Ovary (tissue), 9 donors: ENCODE results near the gene TMTC2. TPM values are rescaled to one million over a fixed set of nuclear protein-coding genes. Genes with fewer than 3 reads are reported as not detected.

Experiments used
- DNase-seq, 5 donors: peaks; one replicate each; pipeline ENCODE4 v3.0.0-alpha.2; 2019 to 2020
- H3K27ac ChIP-seq, 2 donors: fragments of 200-600 bp; one replicate each; pipeline versions ENCODE4 v1.5.1 to v1.8.0; 2019 to 2022
- H3K27me3 ChIP-seq: fragments of 200-600 bp; one replicate; pipeline ENCODE4 v1.8.0; 2022
- H3K36me3 ChIP-seq: fragments of 200-600 bp; sonication (generic); one replicate; pipeline ENCODE4 v1.5.1; 2019
- H3K4me1 ChIP-seq: one replicate; pipeline ENCODE4 v1.8.1; 2013; ENCODE audit warnings: mild to moderate bottlenecking, moderate library complexity; ENCODE audit not compliant: insufficient read depth
- H3K4me3 ChIP-seq: fragments of 200-600 bp; sonication (generic); one replicate; pipeline ENCODE4 v1.5.1; 2017
- H3K9me3 ChIP-seq, 2 donors: fragments of 200-600 bp in 1 of 2; sonication (generic) in 1 of 2; one replicate each; pipeline versions ENCODE4 v1.5.1 to v1.8.1; 2013 to 2019; ENCODE audit warnings: mild to moderate bottlenecking in 1 of 2, moderate library complexity in 1 of 2
- CTCF ChIP-seq, 3 donors: fragments of 450-650 bp in 2 of 3; fragments of 200-600 bp in 1 of 3; IDR thresholded peaks; one replicate each; pipeline versions ENCODE4 v1.5.1 to v1.8.0; 2016 to 2022; ENCODE audit warnings: antibody characterized with exemption in 3 of 3, mild to moderate bottlenecking in 1 of 3
- EP300 ChIP-seq: sonication (generic); formaldehyde crosslinking; IDR thresholded peaks from one replicate; pipeline ENCODE4 v1.6.1; 2017; ENCODE audit warnings: antibody characterized with exemption
- POLR2A ChIP-seq: fragments of 450-650 bp; IDR thresholded peaks from one replicate; pipeline ENCODE4 v1.6.1; 2017; ENCODE audit warnings: antibody characterized with exemption, mild to moderate bottlenecking, moderate library complexity
- WGBS, 3 donors: extraction: QIAGEN DNeasy Blood & Tissue Kit in 1 of 3; methylation state at CpG; one replicate each; pipeline versions ENCODE4 v1.1.5 to v1.1.7; 2013 to 2017; 5-methylcytosine and 5-hydroxymethylcytosine counted together
- intact Hi-C, 4 donors: fragments of 100-400 bp; cut with DNase I; formaldehyde crosslinking; loops; one replicate each; pipeline versions ENCODE4 v1.11.0 to v1.15.1; 2022 to 2023
- polyA plus RNA-seq, 2 donors: library from polyadenylated mRNA; stranded (reverse); fragments of 200-250 nt in 1 of 2; fragments of 350-450 nt in 1 of 2; fragmentation: Illumina TruSeq in 1 of 2; extraction: RNeasy Lipid Tissue Mini Kit (QIAGEN cat#74804) in 1 of 2; gene quantifications; one replicate each; pipeline ENCODE4 v1.2.3, GENCODE V29; 2013 to 2014
- total RNA-seq, 7 donors: library from RNA; depleted of rRNA in 2 of 7; stranded (reverse); fragments of >200 nt in 2 of 7; fragmentation: NEBNext Ultra II Directional in 3 of 7; extraction: Animal tissue kit (Norgen Biotek cat#: 25700) in 3 of 7; gene quantifications; one replicate each; pipeline versions ENCODE4 v1.1.0 to v1.2.4, GENCODE V29; 2016 to 2023
- donor health status: DM: no; HTN: no; CAD: no; lungs with moderate emphysema.
- donor health status: DM: no; HTN: no; CAD: no.
- donor health status: Bipolar disorder and iron deficiency.
- donor health status: DM: yes; HTN: yes; CAD: no.
- donor health status: DM: no; HTN: no; CAD: no.
- donor health status: DM: yes; HTN: yes; CAD: no.

Gene TMTC2
- total and polyA plus RNA-seq, 9 donors: 2.0 to 22.6 (median 5.6) TPM

GRCh38 chr12:82698708-82699564, 12.2 kb downstream of the TMTC2 start:
- Histone ChIP-seq H3K9me3 (no peaks in the 10 kb centered on the region), H3K4me3 (no peak overlapping the region), H3K4me1 (no peaks in the 10 kb centered on the region), H3K27ac (no peak overlapping the region), H3K36me3 (no peaks in the 10 kb centered on the region), H3K27me3 (no peaks in the 10 kb centered on the region)
- WGBS, 3 donors: 93 to 95% (median 94%) methylated on average over 12 of the region's 12 CpGs
- DNase-seq: no peak
- intact Hi-C loops: loop anchor here in 1 of 4 donors (2.0 kb wide), 1 partner anchor 32 kb away; no protein-coding TSS in a partner anchor
- no peak for TF ChIP-seq CTCF (IDR thresholded peaks at IDR 0.05)
- TF ChIP-seq EP300: no peak
- TF ChIP-seq POLR2A: no peak

GRCh38 chr12:82705774-82706173, 19.1 kb downstream of the TMTC2 start:
- Histone ChIP-seq H3K36me3 (no peaks in the 10 kb centered on the region), H3K27ac (no peak overlapping the region), H3K4me3 (no peak overlapping the region), H3K27me3 (no peaks in the 10 kb centered on the region), H3K4me1 (peaks cover 10% of the 10 kb centered on the region), H3K9me3 (no peaks in the 10 kb centered on the region)
- DNase-seq: no peak
- intact Hi-C loops: no loop called here
- 96 to 97% (median 96%) methylated on average over 3 of the region's 3 CpGs for WGBS, 3 donors
- TF ChIP-seq CTCF (IDR thresholded peaks at IDR 0.05): no peak
- no peak for TF ChIP-seq POLR2A
- TF ChIP-seq EP300: no peak

- Histone ChIP-seq H3K4me3 (no peak overlapping the region), H3K4me1 (peaks cover 10% of the 10 kb centered on the region), H3K27me3 (no peaks in the 10 kb centered on the region), H3K27ac (peak overlapping the region in 1 of 2 donors; percentile 1), H3K9me3 (no peaks in the 10 kb centered on the region), H3K36me3 (no peaks in the 10 kb centered on the region)
- peak; percentile 32 to 74 (median 49) for DNase-seq
- intact Hi-C loops: no loop called here
- TF ChIP-seq CTCF (IDR thresholded peaks at IDR 0.05) (no peak), POLR2A (no peak), EP300 (no peak)
- WGBS, 3 donors: 12 to 15% (median 12%) methylated on average over 10 of the region's 10 CpGs
Measured at GRCh38 chr12:82708061-82708879, 21.6 kb downstream of the TMTC2 start.

GRCh38 chr12:82709794-82710355, 23.2 kb downstream of the TMTC2 start:
- Histone ChIP-seq H3K4me1 (peaks cover 10% of the 10 kb centered on the region), H3K27me3 (no peaks in the 10 kb centered on the region), H3K27ac (no peak overlapping the region), H3K36me3 (no peaks in the 10 kb centered on the region), H3K4me3 (no peak overlapping the region), H3K9me3 (no peaks in the 10 kb centered on the region)
- DNase-seq: no peak
- TF ChIP-seq EP300 (no peak), POLR2A (no peak), CTCF (IDR thresholded peaks at IDR 0.05) (no peak)
- 93 to 98% (median 95%) methylated on average over 2 of the region's 2 CpGs for WGBS, 3 donors
- intact Hi-C loops: no loop called here
